ENCODE measurements around the gene CTRB2.
"Not testable (repeated sequence)": the region's sequence is repeated elsewhere in the genome, so short reads cannot be mapped to it uniquely, and the experiment has no call there.

The CTRB2 gene

GRCh38 chr16:75227361-75228142, 20.6 kb upstream of the CTRB2 start:
- DNase-seq (ENCODE audit: low read depth in 2 of 2), result no peak

DNA sequence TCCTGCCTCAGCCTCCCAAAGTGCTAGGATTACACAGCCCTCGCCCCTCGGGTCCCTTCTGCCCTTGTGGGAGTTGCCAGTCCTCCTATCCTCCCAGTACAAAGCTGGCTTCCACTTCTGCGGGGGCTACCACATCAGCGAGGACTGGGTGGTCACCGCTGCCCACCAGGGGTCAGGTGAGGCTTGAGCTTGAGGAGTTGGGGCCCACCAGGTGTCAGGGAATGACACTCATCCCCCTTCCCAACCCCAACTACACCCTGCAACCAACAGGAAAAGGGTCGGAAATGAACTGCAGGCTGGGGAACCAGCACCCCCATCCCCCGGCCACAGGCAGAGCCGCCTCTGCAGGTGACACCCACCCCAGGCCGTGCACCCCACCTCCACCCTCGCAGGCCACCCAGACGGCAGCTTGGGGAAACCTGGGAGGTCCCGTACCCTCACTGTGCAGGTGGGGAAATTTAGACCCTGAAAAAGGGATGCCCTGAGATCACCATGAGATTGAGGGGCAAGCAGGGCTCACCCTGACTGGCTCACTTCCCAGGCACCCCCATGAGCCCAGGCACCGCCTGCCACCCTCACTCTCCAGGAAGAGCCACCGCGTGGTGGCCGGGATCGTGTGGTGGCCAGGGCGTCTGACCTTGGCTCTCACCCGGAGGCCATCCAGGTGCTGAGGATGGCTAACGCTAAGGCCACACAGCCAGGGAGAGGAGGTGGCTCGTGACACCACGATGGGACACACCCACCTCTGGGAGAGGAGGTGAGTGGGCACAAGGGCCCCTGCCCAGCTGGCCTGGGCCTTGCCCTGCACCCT, 19.8 kb upstream of the CTRB2 start:
- no peak for DNase-seq (ENCODE audit: low read depth in 2 of 2)

DNA sequence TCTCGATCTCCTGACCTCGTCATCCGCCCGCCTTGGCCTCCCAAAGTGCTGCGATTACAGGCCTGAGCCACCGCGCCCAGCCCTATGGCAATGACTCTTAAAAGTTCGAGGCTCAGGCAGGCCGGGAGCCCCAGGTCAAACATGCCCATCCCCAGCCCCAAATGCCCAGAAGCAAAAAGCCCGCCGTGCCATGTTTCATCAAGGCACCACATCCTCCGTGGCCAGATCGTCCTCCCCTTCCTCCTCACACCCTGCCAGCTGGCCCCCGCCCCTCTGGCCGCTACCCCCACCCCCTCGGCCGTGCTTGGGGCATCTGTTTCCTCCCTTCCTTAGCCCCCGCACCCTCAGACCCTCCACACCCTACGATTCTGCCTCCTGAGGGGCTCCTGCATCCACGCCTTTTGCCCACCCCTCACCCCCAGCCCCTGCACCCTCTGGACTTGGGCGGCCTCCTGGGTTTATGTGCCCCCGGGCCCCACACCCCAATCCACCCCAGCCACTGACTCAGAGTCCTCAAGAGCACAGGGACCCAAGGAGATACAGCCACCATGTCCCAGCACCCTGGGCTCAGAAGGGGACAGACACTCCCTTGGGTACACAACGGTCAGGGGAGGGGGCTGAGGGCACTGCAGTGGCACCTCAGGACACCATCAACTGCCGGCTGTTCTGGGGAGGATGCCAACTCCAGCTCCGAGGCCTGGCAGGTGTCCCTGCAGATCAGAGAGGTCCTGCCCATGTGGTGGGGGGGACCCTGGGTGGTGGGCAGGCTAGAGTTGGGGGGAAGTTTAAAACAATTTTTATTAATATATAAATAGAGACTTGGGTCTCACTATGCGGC, 18.9 kb upstream of the CTRB2 start:
- no peak for DNase-seq (ENCODE audit: low read depth in 2 of 2)

GRCh38 chr16:75225092-75225491, 18.1 kb upstream of the CTRB2 start:
- DNase-seq (ENCODE audit: low read depth in 2 of 2), result no peak

DNA sequence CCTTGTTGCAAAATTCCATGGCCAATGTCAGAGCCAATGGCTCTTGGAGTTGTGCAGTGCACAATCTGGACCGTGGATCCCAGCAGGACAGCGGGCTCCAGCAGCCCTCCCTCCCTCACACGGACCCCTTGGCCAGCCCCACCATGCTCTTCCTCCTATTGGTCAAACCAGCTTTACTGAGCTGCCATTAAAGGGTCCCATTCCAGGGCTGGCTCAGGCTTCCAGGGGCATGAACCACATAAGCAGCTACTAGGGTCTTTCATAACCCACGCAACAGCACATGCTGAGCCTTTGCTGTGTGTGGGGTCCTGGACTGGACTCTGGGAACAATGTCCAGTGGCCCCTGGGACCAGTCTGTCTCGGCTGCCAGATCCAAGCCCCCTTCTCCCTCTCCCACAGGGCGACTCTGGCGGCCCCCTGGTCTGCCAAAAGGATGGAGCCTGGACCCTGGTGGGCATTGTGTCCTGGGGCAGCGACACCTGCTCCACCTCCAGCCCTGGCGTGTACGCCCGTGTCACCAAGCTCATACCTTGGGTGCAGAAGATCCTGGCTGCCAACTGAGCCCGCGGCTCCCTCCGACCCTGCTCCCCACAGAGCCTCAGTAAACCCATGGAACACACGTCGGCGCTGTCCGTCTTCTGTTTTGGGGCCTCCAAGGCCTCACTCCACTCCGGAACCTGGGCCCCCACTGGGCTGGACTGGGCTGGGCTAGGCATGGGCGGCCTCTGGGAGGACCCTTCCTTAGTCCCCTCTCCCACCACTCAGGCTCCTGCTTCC, 17.5 kb upstream of the CTRB2 start:
- no peak for DNase-seq (ENCODE audit: low read depth in 2 of 2)

- DNase-seq (ENCODE audit: low read depth in 2 of 2), result not testable (repeated sequence)
Measured at GRCh38 chr16:75223129-75223528, 16.2 kb upstream of the CTRB2 start.

- DNase-seq (ENCODE audit: low read depth in 2 of 2), result no peak
Measured at GRCh38 chr16:75222271-75222783, 15.4 kb upstream of the CTRB2 start.

GRCh38 chr16:75219838-75220237, 12.9 kb upstream of the CTRB2 start:
- no peak for DNase-seq (ENCODE audit: low read depth in 2 of 2)

GRCh38 chr16:75219088-75219487, 12.1 kb upstream of the CTRB2 start:
- no peak for DNase-seq (ENCODE audit: low read depth in 2 of 2)

- no peak for DNase-seq (ENCODE audit: low read depth in 2 of 2)
Measured at GRCh38 chr16:75218256-75219076, 11.5 kb upstream of the CTRB2 start, which contains the start of gene CTRB1. Gene CTRB1, plus strand, starts transcription at chr16:75218988. Its CDS starts 20 bp downstream, at chr16:75219008.

DNA sequence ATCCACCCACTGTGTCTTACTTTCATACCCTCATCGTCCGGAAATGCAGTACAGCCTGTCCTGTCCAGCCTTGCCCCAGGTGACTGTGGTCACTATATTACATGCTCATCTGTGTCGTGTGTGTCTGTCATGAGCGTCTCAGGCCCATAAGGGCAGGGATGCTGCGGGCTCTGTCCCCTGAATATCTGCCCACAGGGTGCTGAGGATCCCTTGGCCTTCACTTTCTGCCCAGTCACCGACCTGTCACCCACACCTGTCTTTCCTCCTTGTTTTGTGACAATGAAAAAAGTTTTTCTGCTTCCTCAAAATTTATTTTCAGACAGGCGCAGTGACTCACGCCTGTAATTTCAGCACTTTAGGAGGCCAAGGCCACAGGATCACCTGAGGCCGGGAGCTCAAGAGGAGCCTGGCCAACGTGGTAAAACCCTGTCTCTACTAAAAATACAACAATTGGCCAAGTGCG, 10.5 kb upstream of the CTRB2 start:
- no peak for DNase-seq (ENCODE audit: low read depth in 2 of 2)

DNA sequence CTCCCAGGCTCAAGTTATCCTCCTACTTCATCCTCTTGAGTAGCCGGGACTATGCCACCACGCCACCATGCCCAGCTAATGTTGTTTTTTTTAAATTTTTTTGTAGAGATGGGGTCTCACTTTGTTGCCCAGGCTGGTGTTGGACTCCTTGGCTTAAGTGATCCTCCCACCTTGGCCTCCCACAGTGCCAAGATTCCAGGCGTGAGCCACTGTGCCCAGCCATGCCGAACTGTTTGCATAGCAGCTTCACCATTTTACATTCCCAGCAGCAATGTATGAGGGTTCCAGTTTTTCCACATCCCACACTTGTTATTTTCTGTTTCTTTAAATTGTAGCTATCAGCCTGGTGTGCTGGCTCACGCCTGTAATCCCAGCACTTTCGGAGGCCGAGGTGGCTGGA, 9.6 kb upstream of the CTRB2 start:
- DNase-seq (ENCODE audit: low read depth in 2 of 2), result no peak

DNA sequence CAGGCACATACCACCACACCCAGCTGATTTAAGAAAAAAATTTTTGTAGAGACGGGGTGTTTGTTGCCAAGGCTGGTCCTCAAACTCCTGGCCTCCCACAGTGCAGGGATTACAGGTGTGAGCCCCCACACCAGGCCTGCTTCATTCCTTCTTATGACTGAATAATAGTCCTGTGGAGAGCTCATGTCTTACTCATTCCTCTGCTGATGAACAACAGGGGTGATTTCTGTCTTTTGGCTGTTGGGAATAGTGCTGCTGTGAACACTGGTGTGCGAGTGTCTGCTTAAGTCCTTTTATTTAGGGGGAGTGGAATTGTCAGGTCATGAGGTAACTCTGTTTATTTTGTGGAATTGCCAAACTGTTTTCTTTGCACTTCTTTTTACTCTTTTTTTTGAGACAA, 9.2 kb upstream of the CTRB2 start:
- DNase-seq (ENCODE audit: low read depth in 2 of 2), result no peak

- DNase-seq (ENCODE audit: low read depth in 2 of 2), result not testable (repeated sequence)
Measured at GRCh38 chr16:75211286-75211685, 4.3 kb upstream of the CTRB2 start.

GRCh38 chr16:75209944-75210343, 3.0 kb upstream of the CTRB2 start:
- no peak for DNase-seq (ENCODE audit: low read depth in 2 of 2)

DNA sequence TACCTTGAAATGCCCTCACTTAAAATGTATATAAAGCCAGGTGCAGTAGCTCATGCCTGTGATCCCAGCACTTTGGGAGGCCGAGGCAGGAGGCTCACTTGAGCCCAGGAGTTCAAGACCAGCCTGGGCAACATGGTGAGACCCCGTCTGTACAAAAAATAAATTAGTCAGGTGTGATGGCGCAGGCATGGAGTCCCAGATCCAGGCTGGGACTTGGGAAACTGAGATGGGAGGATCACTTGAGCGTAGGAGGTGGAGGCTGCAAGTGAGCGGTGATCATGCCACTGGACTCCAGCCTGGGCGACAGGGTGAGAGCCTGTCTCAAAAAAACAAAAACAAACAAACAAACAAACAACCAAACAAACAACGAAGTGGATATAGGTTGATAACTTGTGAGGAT, 2.6 kb upstream of the CTRB2 start:
- DNase-seq (ENCODE audit: low read depth in 2 of 2), result not testable (repeated sequence)

DNA sequence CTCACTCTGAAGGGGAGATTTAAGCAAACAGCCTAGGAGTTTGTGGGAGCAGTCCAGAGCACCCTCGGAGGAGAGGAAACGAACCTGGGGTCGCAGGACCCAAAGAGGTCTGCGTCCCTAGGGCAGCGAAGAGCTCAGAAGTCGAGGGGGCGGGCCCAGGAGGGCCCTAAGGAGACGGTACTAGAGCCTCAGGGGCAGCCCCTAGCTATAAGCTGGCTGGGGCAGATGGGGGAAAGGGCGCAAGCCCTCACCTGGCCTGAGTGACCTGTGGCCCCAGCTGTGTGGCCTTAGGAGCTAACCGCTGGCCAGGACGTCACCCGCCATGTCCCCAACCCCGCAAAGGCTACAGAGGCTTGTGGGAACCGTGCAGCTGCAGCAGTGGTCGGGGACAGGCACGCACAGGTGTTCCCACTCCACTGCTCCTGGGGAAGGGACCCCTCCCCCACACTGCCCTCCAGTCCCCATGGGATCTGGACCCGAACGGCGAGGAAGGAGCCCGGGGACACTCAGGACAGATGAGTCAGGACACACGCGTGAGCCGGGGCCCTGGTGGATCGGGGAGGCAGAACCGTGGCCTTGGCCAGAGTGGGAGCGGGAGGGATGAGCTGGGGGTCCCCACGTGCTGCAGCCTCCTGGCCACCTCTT, 2.0 kb upstream of the CTRB2 start:
- DNase-seq (ENCODE audit: low read depth in 2 of 2), result no peak

GRCh38 chr16:75208242-75208825, 1.4 kb upstream of the CTRB2 start:
- DNase-seq (ENCODE audit: low read depth in 2 of 2), result no peak

DNA sequence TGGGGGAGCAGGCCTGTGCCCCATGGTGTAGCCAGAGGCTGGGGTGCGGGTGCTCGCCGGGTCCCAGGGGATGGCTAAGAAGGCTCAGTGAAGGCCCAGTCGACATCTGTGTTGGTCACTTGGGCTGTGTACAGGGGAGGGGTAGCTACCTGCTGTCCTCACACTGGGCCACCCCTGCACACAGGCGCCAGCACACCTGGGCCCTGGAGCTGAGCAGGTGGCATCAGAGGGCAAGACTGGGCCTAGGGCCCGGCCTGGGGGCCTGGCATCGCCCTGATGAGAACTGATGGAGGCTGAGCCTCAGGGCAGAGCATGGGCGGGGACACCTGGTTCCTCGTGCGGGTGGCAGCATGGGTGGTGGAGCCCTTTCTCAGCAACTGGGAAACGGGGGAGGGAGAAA, 870 bp upstream of the CTRB2 start:
- no peak for DNase-seq (ENCODE audit: low read depth in 2 of 2)

All from stimulated activated CD4-positive, alpha-beta T cell treated with anti-CD3 and anti-CD28 coated beads, Interleukin-1b, Interleukin-23, amount 100 ng/mL, for 1 hour (primary cell).